IPS DF 19.7 (cell line): ENCODE measurements around the gene THOC2.
"Not testable (repeated sequence)": the region's sequence is repeated elsewhere in the genome, so short reads cannot be mapped to it uniquely, and the experiment has no call there.

Experiments used
- DNase-seq: peaks from one replicate; pipeline ENCODE4 v3.0.0-alpha.2; 2013; ENCODE audit warnings: low read depth, low spot score

THOC2 gene

DNA sequence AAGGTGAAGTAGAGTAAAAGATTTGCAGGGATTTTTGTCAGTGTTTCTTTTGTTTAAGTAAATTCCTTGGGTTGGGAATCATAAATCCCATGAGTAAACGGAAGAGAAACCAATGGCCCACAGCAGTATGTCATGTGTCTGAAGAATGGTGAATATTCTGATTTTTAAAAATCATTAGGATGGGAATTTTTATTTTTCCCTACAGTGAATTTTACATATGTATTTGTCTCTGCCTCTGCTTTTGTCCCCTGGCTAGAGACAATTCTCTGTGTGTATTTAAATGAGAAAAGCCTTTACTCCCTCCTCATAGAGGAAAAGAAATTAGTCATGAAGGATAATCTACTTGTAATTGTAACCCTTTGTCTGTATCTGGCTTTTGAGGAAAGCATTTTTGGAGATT lies 152.1 kb downstream of the THOC2 start:
- DNase-seq = no peak

GRCh38 chrX:123574027-123574426 lies 158.8 kb downstream of the THOC2 start:
- not testable (repeated sequence) for DNase-seq

DNA sequence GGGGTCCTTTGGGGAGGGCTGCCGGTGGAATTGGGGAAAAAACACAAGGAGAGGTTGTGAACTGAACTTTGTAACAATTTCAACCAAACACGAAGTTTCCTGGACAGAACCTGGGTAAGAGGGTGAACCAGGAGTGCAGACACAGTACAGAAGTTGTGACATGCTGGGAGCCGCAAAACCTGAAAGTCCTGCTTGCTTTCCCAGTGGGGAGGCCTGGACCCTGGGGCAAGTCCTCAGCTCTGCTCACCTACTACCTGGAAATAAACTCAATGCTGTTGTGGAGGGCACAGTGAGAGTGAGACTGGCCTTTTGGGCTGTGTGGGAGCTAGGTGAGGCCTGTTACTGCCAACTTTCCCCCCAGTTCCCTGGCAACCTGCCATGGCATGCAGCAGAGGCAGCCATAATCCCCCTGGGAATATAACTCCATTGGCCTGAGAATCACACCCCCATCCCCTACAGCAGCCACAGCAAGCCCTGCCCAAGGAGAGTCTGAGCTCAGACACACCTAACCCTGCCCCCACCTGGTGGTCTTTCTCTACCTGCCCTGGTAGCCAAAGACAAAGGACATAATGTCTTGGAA lies 162.8 kb downstream of the THOC2 start:
- DNase-seq = no peak

DNA sequence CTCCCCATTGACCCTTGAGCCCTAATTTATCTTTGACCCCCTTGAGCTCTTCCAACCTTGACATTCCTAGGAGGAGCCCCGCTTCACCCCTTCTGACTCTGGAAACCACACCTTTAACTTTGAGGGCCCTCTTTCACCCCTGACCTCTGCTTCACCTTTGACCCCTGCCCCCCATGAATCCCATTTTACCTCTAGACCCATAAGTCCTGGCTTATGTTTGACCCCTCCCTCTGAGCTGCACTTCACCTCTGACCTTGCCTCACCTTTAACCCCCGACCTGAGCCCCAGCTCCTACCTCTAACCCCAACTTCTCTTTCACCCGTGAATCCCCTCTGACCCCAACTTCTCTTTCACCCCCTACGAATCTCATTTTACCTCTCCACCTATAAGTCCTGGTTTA lies 169.7 kb downstream of the THOC2 start:
- no peak for DNase-seq

- DNase-seq = no peak
Observed at GRCh38 chrX:123562342-123563146, 170.3 kb downstream of the THOC2 start.

- DNase-seq = no peak
Observed at GRCh38 chrX:123561439-123562215, 171.2 kb downstream of the THOC2 start.

DNA sequence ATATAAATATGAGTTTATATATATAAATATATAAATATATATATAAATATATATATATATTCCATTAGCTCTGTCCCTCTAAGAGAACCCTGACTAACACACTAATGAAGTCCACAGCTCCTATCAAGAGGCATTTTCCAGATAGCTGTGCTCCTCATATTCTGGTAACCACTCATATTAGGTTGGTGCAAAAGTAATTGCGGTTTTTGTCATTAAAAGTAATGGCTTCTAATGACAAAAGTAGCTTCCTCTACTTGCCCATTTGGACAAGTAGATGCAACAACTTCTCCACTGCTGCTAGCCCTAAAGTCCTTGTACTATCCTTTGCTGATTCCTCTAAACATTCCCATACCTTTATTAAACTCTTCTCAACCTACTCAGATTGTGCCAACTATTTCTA lies 182.0 kb downstream of the THOC2 start:
- DNase-seq = no peak
